H1 (cell line): ENCODE measurements around the gene TMEM198. TPM values are rescaled to one million over a fixed set of nuclear protein-coding genes. Genes with fewer than 3 reads are reported as not detected.
A peak's percentile ranks its signal among the peaks of the same experiment; 100 is the strongest.

ENCODE experiments used
- CTCF ChIA-PET: fragments of 300-600 bp; sonication (Branson Sonifier 250); formaldehyde crosslinking; loops from one replicate; lab custom pipeline; 2021; ENCODE audit not compliant: partially characterized antibody; lab: Charles Lee
- POLR2A ChIA-PET: fragments of 300-600 bp; sonication (Branson Sonifier 250); formaldehyde crosslinking; loops from one replicate; lab custom pipeline; 2021; ENCODE audit warnings: inconsistent platforms; ENCODE audit not compliant: partially characterized antibody; lab: Charles Lee
- DNase-seq, 2 experiments: peaks; one replicate each; pipeline versions ENCODE4 v3.0.0 to v3.0.0-alpha.2; 2010 to 2022; ENCODE audit warnings: low spot score in 2 of 2, low read depth in 1 of 2, mixed read lengths in 1 of 2
- FAIRE-seq: peaks from 2 replicates; lab custom pipeline; 2011; peaks lifted over from hg19 to GRCh38; lab: Jason Lieb, UNC
- H2AFZ ChIP-seq: 2 replicates; pipeline ENCODE4 v1.8.1; 2012; ENCODE audit warnings: low read length, inconsistent platforms
- H2AK5ac ChIP-seq: 2 replicates; pipeline ENCODE4 v1.6.1; 2013; ENCODE audit warnings: low read depth, low read length
- H2BK120ac ChIP-seq: replicated peaks from 2 replicates; pipeline ENCODE3; 2013; ENCODE audit warnings: low read depth, low read length, inconsistent platforms
- H2BK12ac ChIP-seq: 2 replicates; pipeline ENCODE4 v1.6.1; 2013; ENCODE audit warnings: low read depth, low read length
- H2BK15ac ChIP-seq: 2 replicates; pipeline ENCODE4 v1.6.1; 2013; ENCODE audit warnings: low read length
- H2BK20ac ChIP-seq: 2 replicates; pipeline ENCODE4 v1.6.1; 2013; ENCODE audit warnings: low read length
- H2BK5ac ChIP-seq: 2 replicates; pipeline ENCODE4 v1.6.1; 2013; ENCODE audit warnings: low read depth, low read length
- H3K14ac ChIP-seq: 2 replicates; pipeline ENCODE4 v1.6.1; 2013; ENCODE audit warnings: inconsistent platforms; ENCODE audit not compliant: insufficient read length
- H3K18ac ChIP-seq: 2 replicates; pipeline ENCODE4 v1.6.1; 2013; ENCODE audit warnings: low read length; ENCODE audit errors: extremely low read depth
- H3K23ac ChIP-seq: 2 replicates; pipeline ENCODE4 v1.6.1; 2013; ENCODE audit warnings: inconsistent platforms; ENCODE audit not compliant: insufficient read length
- H3K23me2 ChIP-seq: 2 replicates; pipeline ENCODE4 v1.6.1; 2013; ENCODE audit warnings: low read depth, low read length
- H3K27ac ChIP-seq: 2 replicates; pipeline ENCODE4 v1.6.1; 2011; ENCODE audit warnings: low read depth, low read length, inconsistent platforms
- H3K27me3 ChIP-seq, 4 experiments: replicated peaks in 1 of 4; 1 replicate in 1 of 4; 2 replicates in 3 of 4; pipeline versions ENCODE4 v1.6.1 to v1.8.1; 2011 to 2013; ENCODE audit warnings: low read length in 3 of 4, mild to moderate bottlenecking in 3 of 4, inconsistent platforms in 2 of 4, mixed read lengths in 2 of 4, moderate library complexity in 1 of 4; ENCODE audit not compliant: control insufficient read depth in 3 of 4, insufficient read depth in 3 of 4; ENCODE audit errors: extremely low read depth in 1 of 4
- H3K36me3 ChIP-seq, 4 experiments: 2 replicates each; pipeline versions ENCODE4 v1.6.1 to v1.8.1; 2011 to 2013; ENCODE audit warnings: mild to moderate bottlenecking in 4 of 4, low read length in 3 of 4, moderate library complexity in 2 of 4, control low read depth in 1 of 4, inconsistent platforms in 1 of 4; ENCODE audit not compliant: insufficient read depth in 4 of 4, control insufficient read depth in 2 of 4
- H3K4ac ChIP-seq: replicated peaks from 2 replicates; pipeline ENCODE3; 2013; ENCODE audit warnings: low read length, low read depth, mixed read lengths, inconsistent platforms; ENCODE audit not compliant: insufficient read length
- H3K4me1 ChIP-seq, 4 experiments: replicated peaks in 1 of 4; 1 replicate in 1 of 4; 2 replicates in 3 of 4; pipeline versions ENCODE4 v1.6.1 to v1.8.1; 2011 to 2013; ENCODE audit warnings: low read length in 3 of 4, inconsistent platforms in 2 of 4, mixed read lengths in 1 of 4; ENCODE audit not compliant: insufficient read depth in 4 of 4, control insufficient read depth in 3 of 4
- H3K4me2 ChIP-seq, 2 experiments: 2 replicates each; pipeline versions ENCODE4 v1.6.1 to v1.8.1; 2011 to 2013; ENCODE audit warnings: low read depth in 2 of 2, low read length in 2 of 2, control low read depth in 1 of 2, inconsistent platforms in 1 of 2, mild to moderate bottlenecking in 1 of 2; ENCODE audit not compliant: insufficient read depth in 1 of 2
- H3K4me3 ChIP-seq, 4 experiments: fragments of 200-600, 300-600 bp in 1 of 4; sonication (generic), shearing (Covaris generic), sonication (Bioruptor Twin) in 1 of 4; 2 replicates each; pipeline versions ENCODE4 v1.5.1 to v1.8.1; 2011 to 2016; ENCODE audit warnings: low read length in 4 of 4, low read depth in 3 of 4, control low read depth in 2 of 4, inconsistent platforms in 2 of 4, mild to moderate bottlenecking in 2 of 4, mixed read lengths in 1 of 4, moderate library complexity in 1 of 4; ENCODE audit not compliant: insufficient read depth in 2 of 4; ENCODE audit errors: extremely low read depth in 1 of 4
- H3K56ac ChIP-seq: replicated peaks from 2 replicates; pipeline ENCODE3; 2013; ENCODE audit warnings: low read depth, mild to moderate bottlenecking, mixed read lengths, low read length, inconsistent platforms; ENCODE audit not compliant: insufficient read length
- H3K79me1 ChIP-seq: 2 replicates; pipeline ENCODE4 v1.6.1; 2013; ENCODE audit warnings: low read depth, low read length, control low read depth
- H3K79me2 ChIP-seq, 2 experiments: 2 replicates each; pipeline versions ENCODE4 v1.6.1 to v1.8.1; 2012 to 2013; ENCODE audit warnings: low read length in 2 of 2, mild to moderate bottlenecking in 2 of 2, inconsistent platforms in 1 of 2; ENCODE audit not compliant: insufficient read depth in 2 of 2, control insufficient read depth in 1 of 2
- H3K9ac ChIP-seq, 4 experiments: replicated peaks in 1 of 4; 1 replicate in 1 of 4; 2 replicates in 3 of 4; pipeline versions ENCODE4 v1.6.1 to v1.8.1; 2011 to 2013; ENCODE audit warnings: low read depth in 3 of 4, low read length in 3 of 4, control low read depth in 2 of 4, mild to moderate bottlenecking in 2 of 4, moderate library complexity in 2 of 4, inconsistent platforms in 1 of 4; ENCODE audit errors: extremely low read depth in 1 of 4
- H3K9me3 ChIP-seq, 2 experiments: 2 replicates each; pipeline versions ENCODE4 v1.6.1 to v1.8.1; 2012 to 2013; ENCODE audit warnings: mild to moderate bottlenecking in 2 of 2, moderate library complexity in 2 of 2, control low read depth in 1 of 2, inconsistent platforms in 1 of 2, low read depth in 1 of 2, low read length in 1 of 2, mixed read lengths in 1 of 2; ENCODE audit not compliant: insufficient read depth in 2 of 2
- H4K20me1 ChIP-seq, 2 experiments: replicated peaks in 1 of 2; 2 replicates each; pipeline versions ENCODE3 to v1.8.1; 2011 to 2013; ENCODE audit warnings: inconsistent platforms in 2 of 2, low read length in 2 of 2, mild to moderate bottlenecking in 1 of 2; ENCODE audit not compliant: insufficient read depth in 2 of 2, control insufficient read depth in 1 of 2
- H4K5ac ChIP-seq: 2 replicates; pipeline ENCODE4 v1.6.1; 2013; ENCODE audit warnings: low read length, low read depth, mixed read lengths, inconsistent platforms; ENCODE audit not compliant: insufficient read length
- H4K8ac ChIP-seq: 2 replicates; pipeline ENCODE4 v1.8.0; 2013; ENCODE audit warnings: mild to moderate bottlenecking, moderate library complexity, low read length, inconsistent platforms; ENCODE audit not compliant: insufficient read depth; ENCODE audit errors: extremely low read depth
- H4K91ac ChIP-seq: replicated peaks from 2 replicates; pipeline ENCODE3; 2013; ENCODE audit warnings: low read length, mixed read lengths, inconsistent platforms; ENCODE audit not compliant: insufficient read length
- EGR1 ChIP-seq: IDR thresholded peaks from 2 replicates; pipeline ENCODE4 v1.6.1; 2011; ENCODE audit warnings: low read depth, low read length, borderline replicate concordance
- HDAC6 ChIP-seq: IDR thresholded peaks from one replicate; pipeline ENCODE4 v1.7.1; 2012; ENCODE audit warnings: low read depth, mild to moderate bottlenecking, inconsistent platforms, low read length, moderate library complexity
- KDM4A ChIP-seq: IDR thresholded peaks from one replicate; pipeline ENCODE4 v1.7.1; 2012; ENCODE audit warnings: low read depth, mild to moderate bottlenecking, moderate library complexity, low read length, inconsistent platforms; ENCODE audit not compliant: severe bottlenecking
- POLR2AphosphoS5 ChIP-seq: IDR thresholded peaks from 2 replicates; pipeline ENCODE4 v1.6.1; 2011; ENCODE audit warnings: low read depth, low read length
- SP2 ChIP-seq: IDR thresholded peaks from 2 replicates; pipeline ENCODE4 v1.6.1; 2012; ENCODE audit warnings: mild to moderate bottlenecking, low read length, inconsistent platforms
- WGBS, 2 experiments: shearing (Covaris generic) in 1 of 2; methylation state at CpG; one replicate each; pipeline versions ENCODE4 v1.1.6 to v1.1.7; 2013 to 2015; ENCODE audit warnings: low lambda C conversion rate in 2 of 2, mixed read lengths in 2 of 2, inconsistent platforms in 1 of 2, low coverage in 1 of 2, missing lambda C conversion rate in 1 of 2; ENCODE audit not compliant: insufficient replicate concordance in 2 of 2, insufficient coverage in 1 of 2, insufficient read length in 1 of 2; ENCODE audit errors: extremely low coverage in 1 of 2, missing lambda C conversion rate in 1 of 2; 5-methylcytosine and 5-hydroxymethylcytosine counted together
- polyA plus RNA-seq, 7 experiments: library from polyadenylated mRNA; depleted of rRNA in 3 of 7; stranded (reverse) in 5 of 7; unstranded in 2 of 7; fragments of >200 nt in 5 of 7; fragments of 200-250 nt in 2 of 7; gene quantifications; 1 replicate in 5 of 7; 2 replicates in 1 of 7; 4 replicates in 1 of 7; pipeline versions ENCODE4 v1.2.1 to v1.2.3, GENCODE V29; 2011 to 2013; ENCODE audit warnings: missing spikeins in 2 of 7, mixed read lengths in 2 of 7
- total RNA-seq: library from RNA; stranded (reverse); fragmentation: NEBNext Ultra II Directional; extraction: Animal tissue kit (Norgen Biotek cat#: 25700); gene quantifications from 2 replicates; pipeline ENCODE4 v1.2.1, GENCODE V29; 2021
- TF ChIP-seq, protein P1 (sequence below), 3 experiments: IDR thresholded peaks; 1 replicate in 2 of 3; 2 replicates in 1 of 3; pipeline versions ENCODE4 v1.5.1 to v1.6.1; 2011; ENCODE audit warnings: low read length in 3 of 3, mild to moderate bottlenecking in 3 of 3, inconsistent platforms in 2 of 3, low read depth in 1 of 3, moderate library complexity in 1 of 3; ENCODE audit not compliant: insufficient read depth in 1 of 3; ENCODE audit errors: control extremely low read depth in 1 of 3

The TMEM198 gene
- total and polyA plus RNA-seq, 2 of the 8 experiments (the other 6 are each of a cell fraction or from before 2014, with no cell fraction given), result 10.2 to 10.4 TPM

DNA sequence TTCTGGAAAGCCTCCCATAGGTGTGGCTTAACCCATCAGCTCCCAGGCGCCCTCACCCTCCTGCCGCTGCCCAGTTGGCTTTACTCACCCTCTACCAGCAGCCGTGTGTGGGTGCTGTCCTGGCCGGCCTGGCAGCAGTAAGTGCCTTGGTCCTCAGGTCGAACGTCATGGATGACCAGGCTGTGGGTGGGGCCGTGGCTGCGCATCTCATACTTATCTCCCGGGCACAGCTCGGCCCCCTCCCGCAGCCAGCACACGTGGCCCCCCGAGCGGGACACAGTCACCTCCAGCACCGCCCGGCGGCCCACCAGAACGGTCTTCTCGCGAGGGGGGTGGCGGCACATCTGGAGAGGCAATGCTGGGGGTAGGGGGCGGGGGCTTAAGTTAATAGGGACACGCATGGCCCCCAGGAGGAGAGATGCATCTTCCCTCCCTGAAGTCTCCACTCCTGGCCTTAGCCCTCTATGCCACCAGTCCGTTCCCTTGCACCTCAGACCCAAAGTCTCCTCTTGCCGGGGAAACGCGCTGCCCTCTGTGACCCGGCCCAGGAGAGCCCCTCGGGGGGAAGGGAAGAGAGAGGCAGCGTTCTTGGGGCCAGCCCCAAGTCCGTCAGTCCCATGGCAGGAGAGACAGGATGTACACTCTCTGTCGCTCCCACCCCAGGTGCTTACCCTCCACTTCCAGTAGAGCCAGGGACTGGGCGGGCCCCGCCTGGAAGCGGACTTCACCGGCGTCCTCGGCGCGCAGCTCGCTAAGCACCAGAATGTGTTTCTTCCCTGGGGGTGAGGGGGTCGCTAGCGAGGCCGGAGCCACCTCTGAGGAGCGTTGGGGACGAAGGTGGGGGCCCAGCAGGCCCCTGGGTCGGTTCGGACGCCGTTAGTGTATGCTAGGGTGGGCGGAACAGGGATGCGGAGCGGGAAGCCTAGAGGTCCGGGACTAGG, 7.9 kb downstream of the TMEM198 start:
- Histone ChIP-seq H3K23me2 (peaks cover 17% of the 10 kb centered on the region; the same call in 1 of the 2 replicates), H4K91ac (peak overlapping the region; percentile 76), H2BK12ac (no peak overlapping the region), H3K56ac (peak overlapping the region; percentile 66), H3K79me1 (peaks cover 2% of the 10 kb centered on the region; the same call in 1 of the 2 replicates), H3K9me3 (no peaks in the 10 kb centered on the region), H2AK5ac (no peak overlapping the region), H3K27ac (no peak overlapping the region; the same call in 1 of the 2 replicates), H3K4ac (no peak overlapping the region), H3K27me3 (peaks cover 0 to 15% (median 13%) of the 10 kb centered on the region in 4 experiments; a peak in 6 of 7 replicates), H3K36me3 (peaks cover 0 to 3% (median 0%) of the 10 kb centered on the region in 4 experiments; a peak in 3 of 8 replicates), H2AFZ (no peak overlapping the region; the same call in 1 of the 2 replicates), H3K18ac (peak overlapping the region; percentile 78), H4K8ac (peak overlapping the region; percentile 65), H3K4me2 (peak overlapping the region; percentile 90 to 95), H2BK120ac (no peak overlapping the region), H4K5ac (peak overlapping the region; percentile 60), H3K14ac (no peak overlapping the region), H2BK5ac (peak overlapping the region; percentile 77; the same call in 1 of the 2 replicates), H3K9ac (peak overlapping the region in 3 of 4 experiments; percentile 57 to 69 (median 60); a peak in 5 of 7 replicates), H3K4me1 (peaks cover 0 to 15% (median 8%) of the 10 kb centered on the region in 4 experiments; a peak in 6 of 7 replicates), H2BK20ac (no peak overlapping the region), H3K79me2 (no peaks in the 10 kb centered on the region), H4K20me1 (peaks cover 3 to 13% of the 10 kb centered on the region in 2 experiments), H3K23ac (no peak overlapping the region), H3K4me3 (peak overlapping the region; percentile 58 to 77 (median 68)), H2BK15ac (peak overlapping the region; percentile 16; the same call in 1 of the 2 replicates)
- FAIRE-seq, result no peak
- CTCF ChIA-PET, result interaction anchor here (0.8 to 19.7 kb wide), 10 partner anchors 8 to 176 kb away, joined by 3 to 293 read pairs (median 4); partner anchors contain the start of genes CHPF, OBSL1 and TMEM198
- POLR2A ChIA-PET, result interaction anchor here (0.8 to 17.5 kb wide), 12 partner anchors 7 to 66 kb away, joined by 3 to 293 read pairs (median 4); partner anchors contain the start of genes CHPF, INHA, OBSL1 and STK11IP
- no peak for DNase-seq
- WGBS, 2 experiments, result 3% methylated on average over 40 of the region's 54 CpGs; no CpG with 5 or more reads in 1 of the 2 experiments
- TF ChIP-seq POLR2AphosphoS5 (no peak; the same call in 1 of the 2 replicates), KDM4A (peak; percentile 83), EGR1 (no peak), SP2 (no peak), HDAC6 (no peak)
- TF ChIP-seq, protein P1, sequence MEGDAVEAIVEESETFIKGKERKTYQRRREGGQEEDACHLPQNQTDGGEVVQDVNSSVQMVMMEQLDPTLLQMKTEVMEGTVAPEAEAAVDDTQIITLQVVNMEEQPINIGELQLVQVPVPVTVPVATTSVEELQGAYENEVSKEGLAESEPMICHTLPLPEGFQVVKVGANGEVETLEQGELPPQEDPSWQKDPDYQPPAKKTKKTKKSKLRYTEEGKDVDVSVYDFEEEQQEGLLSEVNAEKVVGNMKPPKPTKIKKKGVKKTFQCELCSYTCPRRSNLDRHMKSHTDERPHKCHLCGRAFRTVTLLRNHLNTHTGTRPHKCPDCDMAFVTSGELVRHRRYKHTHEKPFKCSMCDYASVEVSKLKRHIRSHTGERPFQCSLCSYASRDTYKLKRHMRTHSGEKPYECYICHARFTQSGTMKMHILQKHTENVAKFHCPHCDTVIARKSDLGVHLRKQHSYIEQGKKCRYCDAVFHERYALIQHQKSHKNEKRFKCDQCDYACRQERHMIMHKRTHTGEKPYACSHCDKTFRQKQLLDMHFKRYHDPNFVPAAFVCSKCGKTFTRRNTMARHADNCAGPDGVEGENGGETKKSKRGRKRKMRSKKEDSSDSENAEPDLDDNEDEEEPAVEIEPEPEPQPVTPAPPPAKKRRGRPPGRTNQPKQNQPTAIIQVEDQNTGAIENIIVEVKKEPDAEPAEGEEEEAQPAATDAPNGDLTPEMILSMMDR (IDR thresholded peaks at IDR 0.05; ENCODE audit: control extremely low read depth in 1 of 3, insufficient read depth in 1 of 3, low read depth in 1 of 3, low read length in 3 of 3), result peak in 1 of 3 experiments; percentile 18; a peak in 1 of 4 replicates
